ENCODE results near the gene CPEB1.
A peak's percentile ranks its signal among the peaks of the same experiment; 100 is the strongest.

Gene CPEB1

DNA sequence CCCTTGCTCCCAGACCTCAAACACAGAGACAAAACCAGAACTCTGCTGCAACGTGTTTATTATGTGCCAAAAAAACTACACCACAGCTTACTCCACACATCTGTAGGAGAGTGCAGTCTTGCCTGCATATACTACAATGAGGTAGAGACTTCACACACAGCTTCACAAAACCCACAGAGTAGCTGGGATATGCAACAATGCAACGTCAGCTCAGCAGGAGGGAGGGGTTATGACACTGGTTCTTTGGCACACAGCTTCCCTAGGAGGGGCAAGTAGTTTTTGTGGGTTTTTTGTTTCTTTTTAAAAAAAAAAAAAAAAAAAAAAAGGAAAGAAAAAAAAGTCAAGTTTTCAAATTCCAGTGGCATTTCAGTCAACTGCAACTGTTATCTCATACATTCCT, 104.0 kb downstream of the CPEB1 start:
- Histone ChIP-seq H3K79me2 (ENCODE audit: insufficient read depth, low read length) (peaks cover 21% of the 10 kb centered on the region), H4K20me1 (ENCODE audit: low read depth, low read length) (peaks cover 7% of the 10 kb centered on the region; the same call in 1 of the 2 replicates), H3K27ac (ENCODE audit: low read depth, low read length) (no peak overlapping the region), H3K36me3 (ENCODE audit: low read length) (peaks cover 17% of the 10 kb centered on the region), H3K9ac (ENCODE audit: low read length) (no peak overlapping the region), H3K4me2 (ENCODE audit: low read depth, low read length, poor library complexity, severe bottlenecking) (no peak overlapping the region), H3K9me3 (ENCODE audit: insufficient read depth, low read length) (no peaks in the 10 kb centered on the region), H3K9me2 (replicated peaks; ENCODE audit: insufficient read depth, low read length) (no peaks in the 10 kb centered on the region), H3K4me3 (ENCODE audit: insufficient read depth, low read length, poor library complexity, severe bottlenecking) (no peak overlapping the region), H2AFZ (ENCODE audit: low read depth, low read length, severe bottlenecking) (no peak overlapping the region), H3K27me3 (ENCODE audit: low read length) (no peaks in the 10 kb centered on the region), H3F3A (ENCODE audit: insufficient read depth) (peaks cover 17% of the 10 kb centered on the region)
- TF ChIP-seq EZH2phosphoT487 (conservative IDR thresholded peaks at IDR 0.05; ENCODE audit: low read length), result no peak
- TF ChIP-seq, protein P1, sequence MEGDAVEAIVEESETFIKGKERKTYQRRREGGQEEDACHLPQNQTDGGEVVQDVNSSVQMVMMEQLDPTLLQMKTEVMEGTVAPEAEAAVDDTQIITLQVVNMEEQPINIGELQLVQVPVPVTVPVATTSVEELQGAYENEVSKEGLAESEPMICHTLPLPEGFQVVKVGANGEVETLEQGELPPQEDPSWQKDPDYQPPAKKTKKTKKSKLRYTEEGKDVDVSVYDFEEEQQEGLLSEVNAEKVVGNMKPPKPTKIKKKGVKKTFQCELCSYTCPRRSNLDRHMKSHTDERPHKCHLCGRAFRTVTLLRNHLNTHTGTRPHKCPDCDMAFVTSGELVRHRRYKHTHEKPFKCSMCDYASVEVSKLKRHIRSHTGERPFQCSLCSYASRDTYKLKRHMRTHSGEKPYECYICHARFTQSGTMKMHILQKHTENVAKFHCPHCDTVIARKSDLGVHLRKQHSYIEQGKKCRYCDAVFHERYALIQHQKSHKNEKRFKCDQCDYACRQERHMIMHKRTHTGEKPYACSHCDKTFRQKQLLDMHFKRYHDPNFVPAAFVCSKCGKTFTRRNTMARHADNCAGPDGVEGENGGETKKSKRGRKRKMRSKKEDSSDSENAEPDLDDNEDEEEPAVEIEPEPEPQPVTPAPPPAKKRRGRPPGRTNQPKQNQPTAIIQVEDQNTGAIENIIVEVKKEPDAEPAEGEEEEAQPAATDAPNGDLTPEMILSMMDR (IDR thresholded peaks at IDR 0.05; ENCODE audit: insufficient read depth, low read length, poor library complexity, severe bottlenecking), result no peak

DNA sequence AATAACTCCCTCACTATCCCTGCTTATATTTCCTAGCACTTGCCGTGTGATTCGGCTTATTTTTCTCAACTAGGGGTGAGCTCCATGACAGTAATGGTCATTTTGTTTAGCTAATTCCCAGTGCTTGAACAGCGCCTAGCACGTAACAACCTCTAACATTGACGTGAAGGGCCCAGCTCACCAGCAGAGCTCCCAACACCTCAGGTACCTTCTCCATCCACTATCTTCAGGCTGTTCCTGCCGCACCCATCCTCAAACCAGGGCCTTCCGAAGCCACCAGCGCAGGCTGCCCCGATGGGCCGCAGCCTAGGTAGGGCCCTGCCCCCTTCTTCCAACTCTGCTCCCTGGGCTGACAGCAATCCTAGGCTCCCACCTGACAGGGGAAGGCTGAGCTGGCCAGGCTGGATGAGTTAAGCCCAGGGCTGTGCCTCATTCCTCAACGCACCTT, 106.2 kb downstream of the CPEB1 start:
- H3K4me3 ChIP-seq (ENCODE audit: insufficient read depth, low read length, poor library complexity, severe bottlenecking), result peak overlapping the region; percentile 82
- peak overlapping the region; percentile 66 for H3K4me2 ChIP-seq (ENCODE audit: low read depth, low read length, poor library complexity, severe bottlenecking)
- H3K79me2 ChIP-seq (ENCODE audit: insufficient read depth, low read length), result peaks cover 27% of the 10 kb centered on the region
- H4K20me1 ChIP-seq (ENCODE audit: low read depth, low read length), result peaks cover 13% of the 10 kb centered on the region; the same call in 1 of the 2 replicates
- H3K9me2 ChIP-seq (replicated peaks; ENCODE audit: insufficient read depth, low read length), result no peaks in the 10 kb centered on the region
- TF ChIP-seq, protein P1 (IDR thresholded peaks at IDR 0.05; ENCODE audit: insufficient read depth, low read length, poor library complexity, severe bottlenecking), result no peak
- TF ChIP-seq EZH2phosphoT487 (conservative IDR thresholded peaks at IDR 0.05; ENCODE audit: low read length), result no peak
- peaks cover 34% of the 10 kb centered on the region for H3K36me3 ChIP-seq (ENCODE audit: low read length)
- H3K9me3 ChIP-seq (ENCODE audit: insufficient read depth, low read length), result no peaks in the 10 kb centered on the region
- peak overlapping the region; percentile 100 for H3K9ac ChIP-seq (ENCODE audit: low read length)
- H3K27me3 ChIP-seq (ENCODE audit: low read length), result no peaks in the 10 kb centered on the region
- H2AFZ ChIP-seq (ENCODE audit: low read depth, low read length, severe bottlenecking), result peak overlapping the region; percentile 75
- peaks cover 38% of the 10 kb centered on the region for H3F3A ChIP-seq (ENCODE audit: insufficient read depth)
- H3K27ac ChIP-seq (ENCODE audit: low read depth, low read length), result peak overlapping the region; percentile 51

DNA sequence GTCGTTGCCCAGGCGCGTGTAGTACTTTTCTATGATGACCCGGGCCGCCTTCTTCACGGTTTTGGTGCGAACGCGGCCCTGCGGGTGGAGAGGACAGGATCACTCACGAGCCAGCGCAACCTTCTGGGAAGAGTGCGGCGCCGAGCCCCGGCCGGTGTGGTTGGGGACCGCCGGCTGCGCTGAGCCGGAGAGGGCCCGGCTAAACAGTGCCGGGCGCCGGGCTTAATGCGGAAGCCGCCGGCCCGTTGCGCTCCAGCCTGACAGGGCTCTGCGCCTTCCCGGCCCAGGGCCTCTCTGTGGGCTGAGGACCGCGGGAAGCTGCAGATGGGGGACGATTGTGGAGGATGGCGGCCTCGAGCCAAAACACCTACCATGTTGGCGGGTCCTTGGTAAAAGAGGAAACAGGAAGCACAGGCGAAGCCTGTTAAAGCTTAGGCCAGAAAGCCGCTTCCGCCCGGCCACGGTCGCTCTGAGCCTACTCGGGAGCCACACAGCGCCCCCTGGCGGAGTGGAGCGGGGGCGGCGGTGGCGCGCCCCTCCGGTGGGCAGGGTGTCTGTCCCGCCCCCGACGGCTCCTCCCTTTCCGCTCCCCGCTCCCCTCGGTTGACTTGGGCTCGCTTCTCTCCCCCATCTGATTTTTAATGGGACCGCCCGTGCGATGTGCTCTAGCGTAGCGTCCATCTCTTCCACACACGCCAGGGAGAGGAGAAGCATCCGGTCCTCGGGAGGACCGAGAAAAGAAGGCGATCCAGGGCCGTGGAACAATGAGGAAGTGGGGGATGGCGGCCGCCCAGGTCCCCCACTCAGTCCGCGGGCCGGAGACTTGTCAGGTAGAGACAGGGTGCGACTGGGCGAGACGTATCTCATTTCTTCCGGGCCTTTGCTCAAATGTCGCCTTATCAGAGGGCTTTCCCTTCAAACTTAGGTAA, 106.8 kb downstream of the CPEB1 start, which contains the start of gene RPS17:
TSS of gene RPS17 (minus strand) at position 403 of the 929 bp plus-strand sequence. CDS start at position 374, 29 bp downstream.
- no peaks in the 10 kb centered on the region for H3K9me2 ChIP-seq (replicated peaks; ENCODE audit: insufficient read depth, low read length)
- peak within 1 kb of the TSS; percentile 99 for H3K4me3 ChIP-seq (ENCODE audit: insufficient read depth, low read length, poor library complexity, severe bottlenecking)
- TF ChIP-seq, protein P1 (IDR thresholded peaks at IDR 0.05; ENCODE audit: insufficient read depth, low read length, poor library complexity, severe bottlenecking), result peak; percentile 83
- no peak for TF ChIP-seq EZH2phosphoT487 (conservative IDR thresholded peaks at IDR 0.05; ENCODE audit: low read length)
- peaks cover 27% of the 10 kb centered on the region for H3K79me2 ChIP-seq (ENCODE audit: insufficient read depth, low read length)
- H3K9ac ChIP-seq (ENCODE audit: low read length), result peak within 1 kb of the TSS; percentile 100
- no peaks in the 10 kb centered on the region for H3K9me3 ChIP-seq (ENCODE audit: insufficient read depth, low read length)
- peaks cover 45% of the 10 kb centered on the region for H3F3A ChIP-seq (ENCODE audit: insufficient read depth)
- H2AFZ ChIP-seq (ENCODE audit: low read depth, low read length, severe bottlenecking), result peak within 1 kb of the TSS; percentile 75
- peaks cover 34% of the 10 kb centered on the region for H3K36me3 ChIP-seq (ENCODE audit: low read length)
- H3K27ac ChIP-seq (ENCODE audit: low read depth, low read length), result peak within 1 kb of the TSS; percentile 86
- peaks cover 13% of the 10 kb centered on the region; the same call in 1 of the 2 replicates for H4K20me1 ChIP-seq (ENCODE audit: low read depth, low read length)
- H3K27me3 ChIP-seq (ENCODE audit: low read length), result no peaks in the 10 kb centered on the region
- H3K4me2 ChIP-seq (ENCODE audit: low read depth, low read length, poor library complexity, severe bottlenecking), result peak within 1 kb of the TSS; percentile 82

Measured in SU-DHL-6 (cell line).